ENCODE data around the gene SNX8.
A peak's percentile ranks its signal among the peaks of the same experiment; 100 is the strongest.

The SNX8 gene

GRCh38 chr7:2289111-2289586, 25.1 kb downstream of the SNX8 start:
- Mint-ChIP-seq H3K4me3 (no peak overlapping the region), H3K4me1 (peaks cover 8% of the 10 kb centered on the region), H3K27me3 (ENCODE audit: low read depth) (no peaks in the 10 kb centered on the region), H3K36me3 (ENCODE audit: low read depth) (no peaks in the 10 kb centered on the region), H3K27ac (peak overlapping the region; percentile 64 to 68 (median 67)), H3K9me3 (no peaks in the 10 kb centered on the region)
- no peak for TF ChIP-seq CTCF (IDR thresholded peaks at IDR 0.05; ENCODE audit: unreplicated experiment in 3 of 3)

GRCh38 chr7:2288503-2288902, 25.7 kb downstream of the SNX8 start:
- no peak overlapping the region for H3K4me3 Mint-ChIP-seq
- no peak for TF ChIP-seq CTCF (IDR thresholded peaks at IDR 0.05; ENCODE audit: unreplicated experiment in 3 of 3)
- H3K36me3 Mint-ChIP-seq (ENCODE audit: low read depth): no peaks in the 10 kb centered on the region
- H3K4me1 Mint-ChIP-seq: peaks cover 8% of the 10 kb centered on the region
- no peaks in the 10 kb centered on the region for H3K27me3 Mint-ChIP-seq (ENCODE audit: low read depth)
- no peaks in the 10 kb centered on the region for H3K9me3 Mint-ChIP-seq
- no peak overlapping the region for H3K27ac Mint-ChIP-seq

- TF ChIP-seq CTCF (IDR thresholded peaks at IDR 0.05; ENCODE audit: unreplicated experiment in 3 of 3): no peak
- no peak overlapping the region for H3K27ac Mint-ChIP-seq
- H3K36me3 Mint-ChIP-seq (ENCODE audit: low read depth): no peaks in the 10 kb centered on the region
- no peak overlapping the region for H3K4me3 Mint-ChIP-seq
- H3K27me3 Mint-ChIP-seq (ENCODE audit: low read depth): no peaks in the 10 kb centered on the region
- peaks cover 12% of the 10 kb centered on the region for H3K4me1 Mint-ChIP-seq
- no peaks in the 10 kb centered on the region for H3K9me3 Mint-ChIP-seq
Observed at GRCh38 chr7:2287745-2288144, 26.5 kb downstream of the SNX8 start.

- no peak for TF ChIP-seq CTCF (IDR thresholded peaks at IDR 0.05; ENCODE audit: unreplicated experiment in 3 of 3)
- H3K27me3 Mint-ChIP-seq (ENCODE audit: low read depth): no peaks in the 10 kb centered on the region
- peaks cover 35% of the 10 kb centered on the region for H3K4me1 Mint-ChIP-seq
- no peaks in the 10 kb centered on the region for H3K36me3 Mint-ChIP-seq (ENCODE audit: low read depth)
- peak overlapping the region in 2 of 3 experiments; percentile 26 to 97 for H3K27ac Mint-ChIP-seq
- H3K4me3 Mint-ChIP-seq: no peak overlapping the region
- H3K9me3 Mint-ChIP-seq: no peaks in the 10 kb centered on the region
Observed at GRCh38 chr7:2283074-2283473, 31.2 kb downstream of the SNX8 start.

- Mint-ChIP-seq H3K4me3 (peak overlapping the region; percentile 22 to 43 (median 30)), H3K9me3 (no peaks in the 10 kb centered on the region), H3K27me3 (ENCODE audit: low read depth) (no peaks in the 10 kb centered on the region), H3K4me1 (peaks cover 35% of the 10 kb centered on the region), H3K27ac (peak overlapping the region; percentile 94 to 99 (median 97)), H3K36me3 (ENCODE audit: low read depth) (peaks cover 1% of the 10 kb centered on the region)
- TF ChIP-seq CTCF (IDR thresholded peaks at IDR 0.05; ENCODE audit: unreplicated experiment in 3 of 3): no peak
Observed at GRCh38 chr7:2282185-2282751, 32.0 kb downstream of the SNX8 start.

GRCh38 chr7:2281541-2281940, 32.7 kb downstream of the SNX8 start:
- Mint-ChIP-seq H3K4me1 (peaks cover 35% of the 10 kb centered on the region), H3K27me3 (ENCODE audit: low read depth) (no peaks in the 10 kb centered on the region), H3K36me3 (ENCODE audit: low read depth) (peaks cover 6% of the 10 kb centered on the region), H3K27ac (peak overlapping the region; percentile 94 to 99 (median 97)), H3K4me3 (peak overlapping the region; percentile 21 to 43 (median 37)), H3K9me3 (no peaks in the 10 kb centered on the region)
- no peak for TF ChIP-seq CTCF (IDR thresholded peaks at IDR 0.05; ENCODE audit: unreplicated experiment in 3 of 3)

Data from nephron (organoid).